Panc1 (cell line): Measurements from ENCODE around the gene POLD3. TPM values are rescaled to one million over a fixed set of nuclear protein-coding genes. Genes with fewer than 3 reads are reported as not detected.
A peak's percentile ranks its signal among the peaks of the same experiment; 100 is the strongest.

ENCODE experiments used
- ATAC-seq: fragments of 200-7000 bp; cut with Tn5 transposase; 2 replicates; pipeline ENCODE4 v1.9.1; 2020; ENCODE audit warnings: mild to moderate bottlenecking, moderate library complexity
- BruUV-seq: library from RNA; stranded (reverse); fragments of 400-500 nt; replicated peaks from 2 replicates; lab custom pipeline; 2021; lab: Mats Ljungman, UMichigan
- CTCF ChIA-PET: fragments of 300-600 bp; sonication (Branson Sonifier 250); formaldehyde crosslinking; loops from one replicate; lab custom pipeline; 2022; ENCODE audit warnings: antibody characterized with exemption; lab: Charles Lee
- POLR2A ChIA-PET: fragments of 300-600 bp; sonication (Branson Sonifier 250); formaldehyde crosslinking; loops from one replicate; lab custom pipeline; 2022; ENCODE audit warnings: antibody characterized with exemption; lab: Charles Lee
- DNase-seq: peaks from one replicate; pipeline ENCODE4 v3.0.0-alpha.2; 2010; ENCODE audit warnings: low read depth, low spot score
- H3K27ac ChIP-seq: 2 replicates; pipeline ENCODE4 v1.5.1; 2011; ENCODE audit warnings: mild to moderate bottlenecking, low read length, inconsistent platforms
- H3K27me3 ChIP-seq: fragments of 200-500 bp; sonication (Bioruptor generic); 2 replicates; pipeline ENCODE4 v1.6.0; 2014; ENCODE audit warnings: low read length, inconsistent platforms; ENCODE audit not compliant: control insufficient read depth, insufficient read depth
- H3K36me3 ChIP-seq: fragments of 200-500 bp; sonication (Bioruptor generic); 2 replicates; pipeline ENCODE4 v1.5.1; 2014; ENCODE audit warnings: inconsistent platforms, mild to moderate bottlenecking, low read length, moderate library complexity; ENCODE audit not compliant: control insufficient read depth, insufficient read depth
- H3K4me1 ChIP-seq: 2 replicates; pipeline ENCODE4 v1.5.1; 2011; ENCODE audit warnings: inconsistent platforms, mild to moderate bottlenecking, low read length, moderate library complexity; ENCODE audit not compliant: control insufficient read depth, insufficient read depth
- H3K4me3 ChIP-seq, 2 experiments: 2 replicates each; pipeline ENCODE4 v1.5.1; 2011 to 2012; ENCODE audit warnings: low read depth in 2 of 2, low read length in 2 of 2, mild to moderate bottlenecking in 2 of 2, inconsistent platforms in 1 of 2, moderate library complexity in 1 of 2
- H3K9me3 ChIP-seq: fragments of 200-500 bp; sonication (Bioruptor generic); 2 replicates; pipeline ENCODE4 v1.5.1; 2014; ENCODE audit warnings: low read depth, mild to moderate bottlenecking, inconsistent platforms, low read length, moderate library complexity; ENCODE audit not compliant: control insufficient read depth, insufficient read depth
- POLR2AphosphoS5 ChIP-seq: IDR thresholded peaks from 2 replicates; pipeline ENCODE4 v1.6.1; 2012; ENCODE audit warnings: mild to moderate bottlenecking, low read depth, low read length, moderate library complexity
- SIN3A ChIP-seq: IDR thresholded peaks from 2 replicates; pipeline ENCODE4 v1.6.1; 2012; ENCODE audit warnings: low read depth, mild to moderate bottlenecking, low read length, moderate library complexity, borderline replicate concordance; ENCODE audit not compliant: insufficient read depth
- TCF7L2 ChIP-seq: IDR thresholded peaks from 2 replicates; pipeline ENCODE4 v1.6.1; 2011; ENCODE audit warnings: mild to moderate bottlenecking, low read depth, low read length, inconsistent platforms
- in situ Hi-C: cut with HindIII; loops from 2 replicates; pipeline ENCODE4 v1.10.0; 2016; ENCODE audit warnings: low sequenced_read_pairs, low pct_unique_long_range_greater_than_20kb
- intact Hi-C: fragments of 100-400 bp; cut with micrococcal nuclease; formaldehyde crosslinking; loops from one replicate; pipeline ENCODE4 v1.10.0; 2022; ENCODE audit not compliant: unreplicated experiment
- total RNA-seq: library from RNA; stranded (reverse); gene quantifications from one replicate; pipeline ENCODE4 v1.2.1, GENCODE V29; 2021; ENCODE audit not compliant: unreplicated experiment
- TF ChIP-seq, protein P1 (sequence below), 2 experiments: IDR thresholded peaks; 2 replicates each; pipeline ENCODE4 v1.6.1; 2011 to 2012; ENCODE audit warnings: low read depth in 2 of 2, control low read depth in 1 of 2, low read length in 1 of 2, mild to moderate bottlenecking in 1 of 2, moderate library complexity in 1 of 2; ENCODE audit not compliant: insufficient read depth in 1 of 2
- TF ChIP-seq, protein P2 (sequence below): fragments of 450-650 bp; IDR thresholded peaks from 2 replicates; pipeline ENCODE4 v1.5.1; 2017; ENCODE audit warnings: mild to moderate bottlenecking

Gene POLD3
- total RNA-seq, 1 experiment from 2014 or later = 31.7 TPM

DNA sequence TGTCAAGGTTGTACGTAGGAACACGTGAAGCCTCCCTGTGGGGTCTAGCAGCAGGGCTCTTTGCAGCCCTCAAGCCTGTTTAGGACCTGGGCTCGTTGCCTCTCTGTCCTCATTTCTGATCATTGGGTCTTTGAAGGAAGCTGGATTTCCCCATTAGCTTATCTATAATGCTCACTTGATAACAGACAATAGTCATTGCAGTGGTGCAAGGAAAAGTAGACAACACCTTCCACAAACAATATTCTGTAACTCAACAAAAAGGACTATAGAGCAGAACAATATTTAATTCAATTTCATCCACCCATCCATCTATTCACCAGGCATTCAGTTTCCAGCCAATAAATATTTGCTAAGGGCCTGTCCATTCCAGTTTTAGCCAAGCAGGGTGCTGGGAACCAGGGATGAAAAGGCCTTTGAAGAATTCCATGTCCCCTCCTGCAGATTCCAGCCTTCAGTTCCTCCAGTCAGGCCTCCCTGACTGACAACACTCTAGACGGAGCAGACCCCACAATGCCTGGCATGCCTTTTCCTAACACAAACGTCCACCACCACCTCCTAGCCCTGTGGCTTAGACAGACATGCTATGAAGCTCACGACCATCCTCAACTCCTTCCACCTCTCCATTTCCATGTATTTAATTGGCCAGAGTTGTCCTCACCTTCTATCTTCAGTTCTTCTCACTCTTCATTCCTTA is 12.7 kb upstream of the POLD3 start:
- TF ChIP-seq TCF7L2 (no peak), SIN3A (no peak), POLR2AphosphoS5 (no peak)
- TF ChIP-seq, protein P1, sequence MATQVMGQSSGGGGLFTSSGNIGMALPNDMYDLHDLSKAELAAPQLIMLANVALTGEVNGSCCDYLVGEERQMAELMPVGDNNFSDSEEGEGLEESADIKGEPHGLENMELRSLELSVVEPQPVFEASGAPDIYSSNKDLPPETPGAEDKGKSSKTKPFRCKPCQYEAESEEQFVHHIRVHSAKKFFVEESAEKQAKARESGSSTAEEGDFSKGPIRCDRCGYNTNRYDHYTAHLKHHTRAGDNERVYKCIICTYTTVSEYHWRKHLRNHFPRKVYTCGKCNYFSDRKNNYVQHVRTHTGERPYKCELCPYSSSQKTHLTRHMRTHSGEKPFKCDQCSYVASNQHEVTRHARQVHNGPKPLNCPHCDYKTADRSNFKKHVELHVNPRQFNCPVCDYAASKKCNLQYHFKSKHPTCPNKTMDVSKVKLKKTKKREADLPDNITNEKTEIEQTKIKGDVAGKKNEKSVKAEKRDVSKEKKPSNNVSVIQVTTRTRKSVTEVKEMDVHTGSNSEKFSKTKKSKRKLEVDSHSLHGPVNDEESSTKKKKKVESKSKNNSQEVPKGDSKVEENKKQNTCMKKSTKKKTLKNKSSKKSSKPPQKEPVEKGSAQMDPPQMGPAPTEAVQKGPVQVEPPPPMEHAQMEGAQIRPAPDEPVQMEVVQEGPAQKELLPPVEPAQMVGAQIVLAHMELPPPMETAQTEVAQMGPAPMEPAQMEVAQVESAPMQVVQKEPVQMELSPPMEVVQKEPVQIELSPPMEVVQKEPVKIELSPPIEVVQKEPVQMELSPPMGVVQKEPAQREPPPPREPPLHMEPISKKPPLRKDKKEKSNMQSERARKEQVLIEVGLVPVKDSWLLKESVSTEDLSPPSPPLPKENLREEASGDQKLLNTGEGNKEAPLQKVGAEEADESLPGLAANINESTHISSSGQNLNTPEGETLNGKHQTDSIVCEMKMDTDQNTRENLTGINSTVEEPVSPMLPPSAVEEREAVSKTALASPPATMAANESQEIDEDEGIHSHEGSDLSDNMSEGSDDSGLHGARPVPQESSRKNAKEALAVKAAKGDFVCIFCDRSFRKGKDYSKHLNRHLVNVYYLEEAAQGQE (IDR thresholded peaks at IDR 0.05; ENCODE audit: insufficient read depth in 1 of 2, low read depth in 2 of 2, low read length in 1 of 2) = no peak
- TF ChIP-seq, protein P2, sequence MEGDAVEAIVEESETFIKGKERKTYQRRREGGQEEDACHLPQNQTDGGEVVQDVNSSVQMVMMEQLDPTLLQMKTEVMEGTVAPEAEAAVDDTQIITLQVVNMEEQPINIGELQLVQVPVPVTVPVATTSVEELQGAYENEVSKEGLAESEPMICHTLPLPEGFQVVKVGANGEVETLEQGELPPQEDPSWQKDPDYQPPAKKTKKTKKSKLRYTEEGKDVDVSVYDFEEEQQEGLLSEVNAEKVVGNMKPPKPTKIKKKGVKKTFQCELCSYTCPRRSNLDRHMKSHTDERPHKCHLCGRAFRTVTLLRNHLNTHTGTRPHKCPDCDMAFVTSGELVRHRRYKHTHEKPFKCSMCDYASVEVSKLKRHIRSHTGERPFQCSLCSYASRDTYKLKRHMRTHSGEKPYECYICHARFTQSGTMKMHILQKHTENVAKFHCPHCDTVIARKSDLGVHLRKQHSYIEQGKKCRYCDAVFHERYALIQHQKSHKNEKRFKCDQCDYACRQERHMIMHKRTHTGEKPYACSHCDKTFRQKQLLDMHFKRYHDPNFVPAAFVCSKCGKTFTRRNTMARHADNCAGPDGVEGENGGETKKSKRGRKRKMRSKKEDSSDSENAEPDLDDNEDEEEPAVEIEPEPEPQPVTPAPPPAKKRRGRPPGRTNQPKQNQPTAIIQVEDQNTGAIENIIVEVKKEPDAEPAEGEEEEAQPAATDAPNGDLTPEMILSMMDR = no peak
- intact Hi-C loops (no loop called here), in situ Hi-C loops (no loop called here)
- Histone ChIP-seq H3K27me3 (no peaks in the 10 kb centered on the region), H3K27ac (no peak overlapping the region), H3K9me3 (no peaks in the 10 kb centered on the region), H3K36me3 (no peaks in the 10 kb centered on the region), H3K4me1 (no peaks in the 10 kb centered on the region), H3K4me3 (no peak overlapping the region)
- BruUV-seq = no TSS peak
- ATAC-seq = no peak
- POLR2A ChIA-PET = no interaction called here
- no peak for DNase-seq
- CTCF ChIA-PET = no interaction called here

DNA sequence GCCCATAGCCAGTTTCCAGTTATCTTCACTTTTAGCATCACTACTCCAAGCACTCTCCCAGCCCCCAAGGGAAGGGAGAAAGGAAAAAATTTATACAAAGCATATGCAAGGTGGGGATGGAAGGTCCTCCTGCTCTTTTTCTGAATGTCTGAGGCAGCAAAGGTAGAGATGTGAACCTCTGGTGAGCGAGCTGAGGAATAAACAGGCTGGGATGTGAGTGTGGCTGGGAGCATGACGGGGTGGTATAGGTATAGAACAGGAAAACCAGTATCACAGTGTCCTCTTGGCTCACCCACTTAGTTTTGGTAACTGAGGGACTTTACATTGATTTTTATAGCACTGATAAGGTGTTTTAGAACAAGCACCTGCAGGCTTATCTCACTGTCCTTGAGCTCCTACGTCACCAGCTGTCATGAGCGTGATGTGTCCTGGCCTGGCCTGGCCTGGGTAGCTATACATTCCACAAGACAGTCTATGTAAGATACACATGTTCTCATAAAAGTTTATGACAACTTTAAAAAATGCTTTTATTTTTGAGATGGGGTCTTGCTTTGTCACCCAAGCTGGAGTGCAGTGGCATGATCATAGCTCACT is 10.3 kb upstream of the POLD3 start:
- intact Hi-C loops (no loop called here), in situ Hi-C loops (no loop called here)
- no peak for DNase-seq
- TF ChIP-seq, protein P1 (IDR thresholded peaks at IDR 0.05; ENCODE audit: insufficient read depth in 1 of 2, low read depth in 2 of 2, low read length in 1 of 2) = no peak
- no peak for TF ChIP-seq SIN3A
- peak; percentile 45; the same call in 1 of the 2 replicates for ATAC-seq
- H3K27me3 ChIP-seq = no peaks in the 10 kb centered on the region; the same call in 1 of the 2 replicates
- no peaks in the 10 kb centered on the region for H3K36me3 ChIP-seq
- BruUV-seq = no TSS peak
- CTCF ChIA-PET = interaction anchor here (1.1 kb wide), 1 partner anchor 128 kb away, joined by 3 read pairs; no protein-coding TSS in a partner anchor
- no peak overlapping the region for H3K27ac ChIP-seq
- POLR2A ChIA-PET = no interaction called here
- H3K9me3 ChIP-seq = no peaks in the 10 kb centered on the region
- H3K4me1 ChIP-seq = no peaks in the 10 kb centered on the region
- H3K4me3 ChIP-seq = no peak overlapping the region
